AG04450 (cell line): Measurements from ENCODE around the gene PGP. TPM values are rescaled to one million over a fixed set of nuclear protein-coding genes. Genes with fewer than 3 reads are reported as not detected.

Experiments
- CTCF ChIA-PET: fragments of 300-600, 350-600 bp; formaldehyde crosslinking; extraction: SDS; loops from one replicate; lab custom pipeline; 2022; ENCODE audit warnings: antibody characterized with exemption, inconsistent platforms; lab: Charles Lee
- POLR2A ChIA-PET: fragments of 350-600 bp; formaldehyde crosslinking; extraction: SDS; loops from one replicate; lab custom pipeline; 2021; ENCODE audit warnings: antibody characterized with exemption, inconsistent platforms; lab: Yijun Ruan, JAX
- DNase-seq: peaks from one replicate; pipeline ENCODE4 v3.0.0-alpha.2; 2011; ENCODE audit warnings: low read depth, low spot score
- H3K27ac ChIP-seq: one replicate; pipeline ENCODE4 v1.5.1; 2012; ENCODE audit warnings: low read depth, low read length, control low read depth
- H3K27me3 ChIP-seq: one replicate; pipeline ENCODE4 v1.6.0; 2012; ENCODE audit warnings: low read length; ENCODE audit not compliant: control insufficient read depth, insufficient read depth
- H3K4me3 ChIP-seq: 2 replicates; pipeline ENCODE4 v1.5.1; 2011; ENCODE audit warnings: mild to moderate bottlenecking, low read depth, low read length, control low read depth
- H3K9me3 ChIP-seq: 2 replicates; pipeline ENCODE4 v1.5.1; 2012; ENCODE audit warnings: low read length; ENCODE audit not compliant: control insufficient read depth, insufficient read depth
- CTCF ChIP-seq: IDR thresholded peaks from 2 replicates; pipeline ENCODE4 v1.5.1; 2011; ENCODE audit warnings: low read depth, low read length, control low read depth, inconsistent platforms
- polyA plus RNA-seq: library from polyadenylated mRNA; depleted of rRNA; stranded (reverse); fragments of >200 nt; gene quantifications from 2 replicates; pipeline ENCODE4 v1.2.3, GENCODE V29; 2011

PGP gene
- polyA plus RNA-seq, 1 experiment: 3.6 TPM

DNA sequence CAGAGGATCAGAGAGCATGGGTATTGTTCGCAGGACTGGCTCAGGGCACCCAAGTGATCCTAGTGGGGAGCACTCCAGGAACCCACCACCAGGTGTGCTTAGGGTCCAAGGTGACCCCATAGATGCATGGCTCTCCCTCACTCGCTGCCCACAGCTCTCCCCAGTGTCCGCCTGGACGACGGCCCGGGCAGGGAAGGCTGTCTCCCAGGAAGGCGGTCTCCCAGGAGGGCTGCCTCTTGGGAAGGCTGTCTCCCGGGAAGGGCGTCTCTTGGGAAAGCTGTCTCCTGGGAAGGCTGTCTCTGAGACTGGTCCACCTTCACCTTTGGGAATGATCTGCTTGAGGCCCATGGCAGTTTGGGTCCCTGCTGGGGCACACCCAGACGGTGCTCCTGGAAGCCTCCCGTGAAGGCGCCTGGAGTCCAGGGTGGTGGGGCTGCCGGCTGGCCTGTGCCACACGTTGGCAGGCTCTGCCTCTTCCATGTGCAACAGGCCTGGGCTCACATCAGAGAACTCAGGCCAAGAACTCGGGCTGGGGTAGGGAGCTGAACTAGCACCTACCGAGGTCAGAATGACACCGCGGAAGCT, 31.8 kb upstream of the PGP start:
- CTCF ChIA-PET: interaction anchor here (1.2 kb wide), 1 partner anchor 255 kb away, joined by 3 read pairs; no protein-coding TSS in a partner anchor
- DNase-seq: no peak
- no peak for TF ChIP-seq CTCF
- POLR2A ChIA-PET: interaction anchor here (0.6 kb wide), 1 partner anchor 158 kb away, joined by 4 read pairs; no protein-coding TSS in a partner anchor
- no peaks in the 10 kb centered on the region for H3K27me3 ChIP-seq
- no peak overlapping the region for H3K4me3 ChIP-seq
- H3K27ac ChIP-seq: no peak overlapping the region
- H3K9me3 ChIP-seq: no peaks in the 10 kb centered on the region; the same call in 1 of the 2 replicates

- no peak for TF ChIP-seq CTCF
- CTCF ChIA-PET: no interaction called here
- no peaks in the 10 kb centered on the region; the same call in 1 of the 2 replicates for H3K9me3 ChIP-seq
- H3K4me3 ChIP-seq: no peak overlapping the region
- POLR2A ChIA-PET: no interaction called here
- no peak overlapping the region for H3K27ac ChIP-seq
- no peak for DNase-seq
- no peaks in the 10 kb centered on the region for H3K27me3 ChIP-seq
Measured at GRCh38 chr16:2244926-2245795, 30.5 kb upstream of the PGP start.

DNA sequence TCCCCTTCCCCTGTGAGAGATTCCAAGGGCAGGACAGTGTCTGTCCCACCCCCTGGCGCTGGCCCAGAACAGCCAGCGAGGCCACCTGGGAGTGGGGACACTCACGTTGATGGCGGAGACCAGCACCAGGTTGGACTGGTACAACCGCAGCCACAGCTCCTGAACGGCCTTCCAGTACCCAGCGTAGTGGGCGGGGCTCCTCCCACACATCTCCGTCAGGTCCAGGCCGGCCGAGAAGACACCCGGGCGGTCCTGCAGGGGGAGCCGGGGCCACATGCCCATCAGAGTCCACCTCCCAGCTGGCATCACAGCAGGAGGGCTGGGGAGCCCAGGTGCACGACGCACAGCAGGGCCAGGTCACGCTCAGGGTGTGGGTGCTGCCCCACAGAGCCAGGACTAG, 29.7 kb upstream of the PGP start:
- Histone ChIP-seq H3K4me3 (no peak overlapping the region), H3K9me3 (no peaks in the 10 kb centered on the region; the same call in 1 of the 2 replicates), H3K27ac (no peak overlapping the region), H3K27me3 (no peaks in the 10 kb centered on the region)
- ChIA-PET POLR2A (no interaction called here), CTCF (no interaction called here)
- TF ChIP-seq CTCF: no peak
- DNase-seq: no peak

- ChIA-PET POLR2A (no interaction called here), CTCF (no interaction called here)
- Histone ChIP-seq H3K27ac (no peak overlapping the region), H3K4me3 (no peak overlapping the region), H3K9me3 (no peaks in the 10 kb centered on the region; the same call in 1 of the 2 replicates), H3K27me3 (no peaks in the 10 kb centered on the region)
- no peak for TF ChIP-seq CTCF
- no peak for DNase-seq
Measured at GRCh38 chr16:2243781-2244180, 29.1 kb upstream of the PGP start.

DNA sequence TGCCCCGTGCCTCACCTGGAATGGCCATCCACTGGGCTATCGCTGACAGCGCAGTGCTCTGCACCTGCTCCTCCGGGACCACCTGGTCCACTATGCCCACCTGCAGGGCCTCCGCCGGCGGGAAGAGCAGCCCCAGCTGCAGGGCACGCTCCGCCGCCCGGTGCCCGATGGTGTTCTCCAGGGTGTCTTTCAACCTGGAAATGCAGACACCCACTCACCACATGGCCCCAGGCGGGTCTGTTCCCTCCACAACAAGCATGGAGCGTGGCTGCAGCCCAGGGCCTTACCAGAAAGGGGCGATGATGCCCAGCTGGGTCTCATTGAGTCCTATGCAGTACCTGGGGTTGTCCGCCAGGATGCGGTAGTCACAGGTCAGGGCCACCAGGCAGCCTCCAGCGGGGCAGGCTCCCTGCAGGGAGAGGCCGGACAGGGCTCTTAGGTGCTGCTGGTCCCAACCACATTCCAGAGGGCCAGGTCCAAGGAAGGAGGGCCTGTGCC, 28.4 kb upstream of the PGP start:
- CTCF ChIA-PET: no interaction called here
- TF ChIP-seq CTCF: no peak
- POLR2A ChIA-PET: no interaction called here
- Histone ChIP-seq H3K4me3 (no peak overlapping the region), H3K9me3 (no peaks in the 10 kb centered on the region; the same call in 1 of the 2 replicates), H3K27me3 (no peaks in the 10 kb centered on the region), H3K27ac (no peak overlapping the region)
- DNase-seq: no peak
